Osteocyte (in vitro differentiated cells): ENCODE measurements around the gene SLC13A5. TPM values are rescaled to one million over a fixed set of nuclear protein-coding genes. Genes with fewer than 3 reads are reported as not detected.

ENCODE experiments used
- DNase-seq: peaks from one replicate; pipeline ENCODE4 v3.0.0; 2021; ENCODE audit warnings: mixed read lengths; ENCODE audit not compliant: unreplicated experiment; ENCODE audit errors: extremely low spot score
- H3K27ac Mint-ChIP-seq: one replicate; pipeline ENCODE4 v1.8.0; 2021; ENCODE audit warnings: mild to moderate bottlenecking, mixed read lengths; ENCODE audit not compliant: unreplicated experiment
- H3K27me3 Mint-ChIP-seq: one replicate; pipeline ENCODE4 v1.8.0; 2021; ENCODE audit warnings: mixed read lengths; ENCODE audit not compliant: unreplicated experiment
- H3K36me3 Mint-ChIP-seq: one replicate; pipeline ENCODE4 v1.8.0; 2021; ENCODE audit warnings: mixed read lengths; ENCODE audit not compliant: unreplicated experiment
- H3K4me1 Mint-ChIP-seq: one replicate; pipeline ENCODE4 v1.8.0; 2021; ENCODE audit warnings: mixed read lengths; ENCODE audit not compliant: unreplicated experiment
- H3K4me3 Mint-ChIP-seq: one replicate; pipeline ENCODE4 v1.8.0; 2021; ENCODE audit warnings: mild to moderate bottlenecking, moderate library complexity, mixed read lengths; ENCODE audit not compliant: unreplicated experiment
- H3K9me3 Mint-ChIP-seq: one replicate; pipeline ENCODE4 v1.8.0; 2021; ENCODE audit warnings: mixed read lengths; ENCODE audit not compliant: unreplicated experiment
- CTCF ChIP-seq: fragments of 200-600 bp; sonication (generic); IDR thresholded peaks from 2 replicates; pipeline ENCODE4 v1.5.0; 2021; ENCODE audit warnings: antibody characterized with exemption, mild to moderate bottlenecking, moderate library complexity
- long read RNA-seq: library from polyadenylated mRNA; unstranded; transcript quantifications from one replicate; pipeline ENCODE4 v2.0.0, GENCODE V29; 2021
- total RNA-seq: library from RNA; stranded (reverse); gene quantifications from 2 replicates; pipeline ENCODE4 v1.2.1, GENCODE V29; 2021

Gene SLC13A5
- not detected in 2 replicates for total RNA-seq
- long read RNA-seq, result 0 reads

- H3K4me1 Mint-ChIP-seq, result peaks cover 10% of the 10 kb centered on the region
- peak; percentile 24 for TF ChIP-seq CTCF
- H3K27me3 Mint-ChIP-seq, result peaks cover 41% of the 10 kb centered on the region
- peak within 1 kb of the TSS; percentile 59 for H3K4me3 Mint-ChIP-seq
- peak; percentile 83 for DNase-seq
- H3K27ac Mint-ChIP-seq, result no peak within 1 kb of the TSS
- H3K36me3 Mint-ChIP-seq, result no peaks in the 10 kb centered on the region
- H3K9me3 Mint-ChIP-seq, result no peaks in the 10 kb centered on the region
Measured at GRCh38 chr17:6713130-6713917, at the start of gene SLC13A5. TSS of gene SLC13A5 (minus strand) at chr17:6713369. CDS start at chr17:6713333, 36 bp downstream.

DNA sequence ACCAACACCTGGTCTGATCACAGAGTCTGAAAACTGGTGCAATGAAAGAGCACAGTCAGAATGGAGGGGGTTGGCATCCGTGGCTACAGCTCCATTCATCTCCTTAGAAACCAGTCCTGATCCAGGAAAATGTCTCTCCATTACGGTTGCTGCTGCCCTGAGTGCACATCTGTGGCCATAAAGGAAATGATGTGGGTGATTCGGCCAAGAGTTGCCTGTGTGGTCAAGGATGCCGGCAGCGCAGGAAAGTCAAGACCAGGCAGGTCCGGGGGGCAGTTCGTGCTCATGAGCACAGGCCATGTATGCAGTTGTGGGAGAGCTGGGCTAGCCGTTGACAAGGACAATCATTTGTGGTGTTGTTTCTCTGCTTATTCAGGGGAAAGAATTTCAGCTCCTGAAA is 48.6 kb upstream of the SLC13A5 start:
- Mint-ChIP-seq H3K27me3 (peaks cover 15% of the 10 kb centered on the region), H3K36me3 (no peaks in the 10 kb centered on the region), H3K4me1 (no peaks in the 10 kb centered on the region), H3K4me3 (no peak overlapping the region), H3K27ac (no peak overlapping the region), H3K9me3 (no peaks in the 10 kb centered on the region)
- DNase-seq, result no peak
- no peak for TF ChIP-seq CTCF

DNA sequence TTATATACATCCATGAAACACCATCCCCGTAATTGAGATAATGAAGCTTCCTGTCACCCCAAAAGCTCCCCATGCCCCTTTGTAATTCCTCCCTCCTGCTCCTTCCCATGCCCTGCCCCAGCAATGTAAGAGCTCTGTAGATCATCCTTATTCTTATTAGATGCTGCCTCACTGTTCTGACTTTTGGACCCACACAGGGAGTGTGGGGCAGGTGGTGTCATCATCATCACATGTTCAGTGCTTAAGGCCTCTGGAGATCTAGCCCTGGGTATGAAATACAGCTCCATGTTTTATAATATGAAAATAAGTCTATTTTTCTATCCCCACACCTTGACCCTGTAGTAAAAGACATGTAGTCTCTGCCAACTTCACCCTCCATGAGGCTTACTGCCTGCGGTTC is 44.6 kb upstream of the SLC13A5 start:
- Mint-ChIP-seq H3K27ac (no peak overlapping the region), H3K9me3 (no peaks in the 10 kb centered on the region), H3K4me3 (no peak overlapping the region), H3K36me3 (no peaks in the 10 kb centered on the region), H3K4me1 (peaks cover 7% of the 10 kb centered on the region), H3K27me3 (peaks cover 3% of the 10 kb centered on the region)
- TF ChIP-seq CTCF, result no peak
- no peak for DNase-seq

- DNase-seq, result no peak
- no peak overlapping the region for H3K27ac Mint-ChIP-seq
Measured at GRCh38 chr17:6756425-6757031, 43.4 kb upstream of the SLC13A5 start.

More at GRCh38 chr17:6756425-6757031, 43.4 kb upstream of the SLC13A5 start:
- peaks cover 18% of the 10 kb centered on the region for H3K4me1 Mint-ChIP-seq
- H3K36me3 Mint-ChIP-seq, result no peaks in the 10 kb centered on the region
- TF ChIP-seq CTCF, result no peak
- no peaks in the 10 kb centered on the region for H3K9me3 Mint-ChIP-seq
- no peak overlapping the region for H3K4me3 Mint-ChIP-seq
- peaks cover 3% of the 10 kb centered on the region for H3K27me3 Mint-ChIP-seq
